ACC112 (cell line): ENCODE results near the gene FRRS1.
"Not testable (repeated sequence)": the region's sequence is repeated elsewhere in the genome, so short reads cannot be mapped to it uniquely, and the experiment has no call there.

Experiments used
- H2AFZ ChIP-seq: fragments of 200-600 bp; sonication (generic); one replicate; pipeline ENCODE4 v1.6.0; 2017; ENCODE audit warnings: antibody characterized with exemption, low read length; ENCODE audit not compliant: unreplicated experiment
- H3K27ac ChIP-seq: fragments of 200-600 bp; sonication (generic); 2 replicates; pipeline ENCODE4 v1.5.1; 2014; ENCODE audit warnings: low read depth, mild to moderate bottlenecking, antibody characterized with exemption, low read length, moderate library complexity
- H3K27me3 ChIP-seq: fragments of 200-600 bp; sonication (generic); 2 replicates; pipeline ENCODE4 v1.6.1; 2014; ENCODE audit warnings: mild to moderate bottlenecking, antibody characterized with exemption, low read length, moderate library complexity, mixed read lengths; ENCODE audit not compliant: insufficient read depth
- H3K36me3 ChIP-seq: fragments of 200-600 bp; sonication (generic); 2 replicates; pipeline ENCODE4 v1.6.1; 2016; ENCODE audit warnings: mild to moderate bottlenecking, antibody characterized with exemption, low read length, moderate library complexity, mixed read lengths; ENCODE audit not compliant: insufficient read depth
- H3K4me1 ChIP-seq: fragments of 200-600 bp; sonication (generic); one replicate; pipeline ENCODE4 v1.6.1; 2016; ENCODE audit warnings: low read length, mixed read lengths; ENCODE audit not compliant: insufficient read depth, unreplicated experiment, control insufficient read depth
- H3K4me3 ChIP-seq: fragments of 200-600 bp; sonication (generic); 2 replicates; pipeline ENCODE4 v1.5.1; 2014; ENCODE audit warnings: mild to moderate bottlenecking, low read depth, low read length
- H3K79me2 ChIP-seq: fragments of 200-600 bp; sonication (generic); one replicate; pipeline ENCODE4 v1.6.0; 2016; ENCODE audit warnings: low read length; ENCODE audit not compliant: control insufficient read depth, unreplicated experiment, insufficient read depth

Gene FRRS1

DNA sequence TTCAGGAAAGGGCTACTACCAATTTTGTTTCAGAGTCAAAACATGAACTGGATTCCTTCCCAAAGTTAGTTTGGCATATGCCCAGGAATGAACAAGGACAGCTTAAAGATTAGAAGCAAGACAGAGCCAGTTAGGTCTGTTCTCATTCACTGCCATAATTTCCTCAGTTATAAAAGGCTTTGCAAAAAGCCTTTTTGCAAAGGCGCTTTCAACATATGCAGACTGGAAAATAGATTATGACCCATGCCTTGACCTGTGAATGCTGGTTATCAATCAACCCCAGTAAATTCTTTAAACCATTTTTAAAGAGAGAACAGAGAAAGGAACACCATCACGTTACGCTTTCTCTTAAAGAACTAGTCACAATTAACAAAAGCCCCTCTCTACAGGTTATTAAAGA lies 1.7 kb upstream of the FRRS1 start:
- no peak overlapping the region for H3K4me3 ChIP-seq

DNA sequence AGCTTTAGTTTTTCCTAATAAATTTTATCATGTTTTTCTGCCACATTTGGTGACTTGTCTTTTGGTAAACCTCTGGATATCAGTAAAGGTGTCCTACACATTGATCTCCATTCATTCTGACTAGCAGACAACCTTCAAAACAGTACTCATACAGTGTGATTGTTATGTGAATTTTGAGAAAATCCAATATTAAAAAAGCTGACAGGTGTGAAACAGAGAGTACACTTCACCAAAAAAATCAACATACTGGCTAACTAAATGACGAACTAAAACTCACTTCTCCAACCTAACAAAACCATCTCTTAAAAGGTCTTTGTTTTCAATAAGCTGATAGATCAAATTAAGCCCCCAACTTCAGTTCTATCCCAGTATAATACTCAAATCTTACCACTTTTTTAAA lies 1.5 kb downstream of the FRRS1 start:
- Histone ChIP-seq H3K27ac (no peak overlapping the region), H3K36me3 (no peaks in the 10 kb centered on the region), H3K27me3 (no peaks in the 10 kb centered on the region), H3K4me1 (peaks cover 17% of the 10 kb centered on the region), H2AFZ (no peak overlapping the region), H3K4me3 (no peak overlapping the region), H3K79me2 (no peaks in the 10 kb centered on the region)

More for the DNA sequence above, 1.7 kb upstream of the FRRS1 start:
- H3K36me3 ChIP-seq, result no peaks in the 10 kb centered on the region
- H3K79me2 ChIP-seq, result no peaks in the 10 kb centered on the region
- no peak overlapping the region for H2AFZ ChIP-seq
- H3K27ac ChIP-seq, result no peak overlapping the region
- peaks cover 3% of the 10 kb centered on the region for H3K4me1 ChIP-seq
- H3K27me3 ChIP-seq, result no peaks in the 10 kb centered on the region

DNA sequence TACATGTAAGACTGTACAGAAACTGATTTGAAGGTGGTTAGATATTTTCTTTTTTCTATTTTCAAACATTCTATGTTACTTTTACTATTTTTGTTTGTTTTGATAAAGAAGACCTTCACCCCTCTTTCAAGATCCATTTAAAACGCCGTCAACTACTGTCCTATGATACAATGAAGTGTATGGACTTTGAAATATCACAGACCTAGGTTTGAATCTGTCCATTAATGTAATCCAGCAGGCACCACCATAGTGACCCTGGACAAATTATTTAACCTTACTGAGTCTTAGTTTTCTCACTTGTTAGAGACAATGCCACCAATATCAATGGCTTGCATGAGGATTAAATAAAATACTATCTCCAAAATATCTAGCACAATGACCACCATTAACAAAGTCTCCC lies 2.0 kb downstream of the FRRS1 start:
- H3K36me3 ChIP-seq, result no peaks in the 10 kb centered on the region
- H3K4me1 ChIP-seq, result peaks cover 17% of the 10 kb centered on the region
- H3K27ac ChIP-seq, result no peak overlapping the region
- no peak overlapping the region for H2AFZ ChIP-seq
- H3K4me3 ChIP-seq, result no peak overlapping the region
- H3K27me3 ChIP-seq, result no peaks in the 10 kb centered on the region
- H3K79me2 ChIP-seq, result no peaks in the 10 kb centered on the region

DNA sequence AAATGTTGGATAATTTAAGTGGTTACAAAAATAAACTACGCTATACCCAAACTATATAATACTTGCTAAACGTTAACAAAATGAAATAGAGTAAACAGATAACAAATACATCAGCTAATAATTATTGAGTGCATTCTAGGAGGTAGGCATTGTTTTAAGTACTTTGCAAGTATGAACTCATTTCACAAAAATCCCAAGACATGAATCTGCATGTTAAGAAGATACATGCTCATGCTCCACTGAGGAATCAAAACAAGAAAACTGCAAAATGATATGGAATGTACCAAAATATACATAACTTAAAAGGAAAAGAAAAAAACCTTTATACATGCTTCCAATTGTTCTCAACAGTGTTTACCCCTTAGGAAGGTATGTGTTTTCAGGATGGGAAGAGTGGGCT lies 2.5 kb downstream of the FRRS1 start:
- H3K27ac ChIP-seq, result no peak overlapping the region
- H3K4me1 ChIP-seq, result peaks cover 17% of the 10 kb centered on the region
- no peaks in the 10 kb centered on the region for H3K36me3 ChIP-seq
- no peaks in the 10 kb centered on the region for H3K27me3 ChIP-seq
- H2AFZ ChIP-seq, result no peak overlapping the region
- no peak overlapping the region for H3K4me3 ChIP-seq
- no peaks in the 10 kb centered on the region for H3K79me2 ChIP-seq

DNA sequence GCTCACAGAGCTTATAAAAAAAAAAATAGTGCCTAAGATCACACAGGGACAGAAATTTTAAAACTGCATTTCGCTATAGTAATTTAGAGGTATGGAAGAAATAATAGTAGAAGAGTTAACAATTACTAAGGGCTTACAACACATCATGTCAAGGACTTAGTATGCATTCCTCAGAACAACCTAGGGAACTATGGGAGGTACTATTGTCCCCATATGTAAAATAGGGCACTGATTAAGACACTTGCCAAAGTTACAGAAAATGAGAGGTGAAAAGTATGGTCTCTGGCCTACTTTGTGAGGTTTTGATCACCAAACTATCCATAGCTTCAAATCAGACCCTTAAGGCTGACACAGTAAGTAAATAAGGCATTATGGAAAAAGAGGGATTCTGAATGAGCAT lies 4.7 kb downstream of the FRRS1 start:
- Histone ChIP-seq H2AFZ (no peak overlapping the region), H3K79me2 (no peaks in the 10 kb centered on the region)

DNA sequence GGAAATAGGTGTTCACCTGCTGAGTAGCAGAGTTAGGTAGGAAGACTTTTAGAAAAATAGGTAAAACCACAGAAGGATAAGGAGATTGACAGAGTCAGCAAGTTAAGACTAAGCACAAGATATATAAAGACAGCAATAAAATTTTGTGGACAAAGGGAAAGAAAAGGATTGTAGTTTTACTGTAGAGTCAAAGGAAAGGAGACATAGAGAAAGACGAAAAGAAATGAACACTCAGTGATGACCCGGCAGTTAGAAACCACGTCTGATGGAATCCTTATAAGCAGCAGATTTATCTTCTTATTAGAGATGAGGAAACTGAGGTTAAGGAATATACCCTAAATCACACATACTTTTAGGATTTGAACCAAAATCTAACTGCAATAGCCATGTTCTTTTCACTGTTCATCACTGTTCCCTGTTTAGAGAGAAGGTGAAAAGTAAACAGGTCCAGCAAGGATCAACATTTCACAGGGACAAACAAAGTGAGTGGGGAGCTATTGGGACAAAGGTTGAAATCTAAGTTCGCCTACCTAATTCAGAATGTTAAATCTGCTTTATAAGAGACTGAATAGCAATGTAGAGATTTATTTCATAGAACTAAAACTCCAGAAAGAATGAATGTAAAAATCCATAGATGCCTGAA lies 6.8 kb downstream of the FRRS1 start:
- Histone ChIP-seq H3K36me3 (no peaks in the 10 kb centered on the region), H3K4me3 (no peak overlapping the region), H2AFZ (no peak overlapping the region), H3K79me2 (no peaks in the 10 kb centered on the region), H3K27me3 (no peaks in the 10 kb centered on the region), H3K4me1 (peaks cover 45% of the 10 kb centered on the region), H3K27ac (no peak overlapping the region)

More for the DNA sequence above, 4.7 kb downstream of the FRRS1 start:
- Histone ChIP-seq H3K36me3 (no peaks in the 10 kb centered on the region), H3K27ac (no peak overlapping the region), H3K27me3 (no peaks in the 10 kb centered on the region), H3K4me1 (peaks cover 29% of the 10 kb centered on the region), H3K4me3 (no peak overlapping the region)

DNA sequence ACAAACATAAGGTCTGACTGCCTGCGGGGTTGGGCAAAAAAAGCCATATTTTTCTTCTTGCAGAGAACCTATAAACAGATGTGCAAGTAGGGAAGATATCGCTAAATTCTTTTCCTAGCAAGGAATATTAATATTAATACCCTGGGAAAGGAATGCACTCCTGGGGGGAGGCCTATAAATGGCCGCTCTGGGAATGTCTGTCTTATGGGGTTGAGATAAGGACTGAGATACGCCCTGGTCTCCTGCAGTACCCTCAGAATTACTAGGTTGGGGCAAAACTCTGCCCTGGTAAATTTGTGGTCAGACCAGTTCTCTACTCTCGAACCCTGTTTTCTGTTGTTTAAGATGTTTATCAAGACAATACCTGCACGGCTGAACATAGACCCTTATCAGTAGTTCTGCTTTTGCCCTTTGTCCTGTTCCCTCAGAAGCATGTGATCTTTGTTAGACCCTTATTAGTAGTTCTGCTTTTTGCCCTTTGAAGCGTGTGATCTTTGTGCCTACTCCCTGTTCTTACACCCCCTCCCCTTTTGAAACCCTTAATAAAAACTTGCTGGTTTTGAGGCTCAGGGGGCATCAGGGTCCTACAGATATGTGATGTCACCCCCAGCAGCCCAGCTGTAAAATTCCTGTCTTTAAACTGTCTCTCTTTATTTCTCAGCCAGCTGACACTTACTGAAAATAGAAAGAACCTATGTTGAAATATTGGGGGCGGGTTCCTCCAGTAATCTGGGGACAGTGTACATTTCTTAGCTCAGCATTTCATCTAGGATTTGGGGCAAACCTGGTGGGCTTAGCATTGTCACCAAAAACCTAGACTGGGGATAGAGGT lies 7.5 kb downstream of the FRRS1 start:
- not testable (repeated sequence) for H3K27ac ChIP-seq, H3K4me3 ChIP-seq, H3K27me3 ChIP-seq, H3K79me2 ChIP-seq, H2AFZ ChIP-seq, H3K36me3 ChIP-seq
- peaks cover 45% of the 10 kb centered on the region for H3K4me1 ChIP-seq

DNA sequence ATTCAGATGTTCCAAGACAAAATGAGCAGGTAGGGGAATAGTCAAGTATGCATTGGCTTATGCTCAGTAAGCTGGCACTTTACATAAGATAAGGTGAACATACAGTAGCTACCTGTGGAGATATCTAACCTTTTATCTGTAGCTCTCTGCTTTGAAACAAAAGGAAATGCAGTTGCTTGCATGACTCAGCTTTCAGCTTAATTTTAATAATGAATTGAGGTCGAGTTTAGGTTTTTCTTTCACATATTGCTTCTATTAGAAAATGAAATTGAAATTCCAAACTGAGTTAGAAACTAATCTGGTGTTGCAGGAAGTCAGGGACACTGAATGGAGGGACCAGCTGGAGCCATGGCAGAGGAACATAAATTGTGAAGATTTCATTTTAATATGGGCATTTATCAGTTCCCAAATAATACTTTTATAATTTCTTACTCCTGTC lies 8.3 kb downstream of the FRRS1 start:
- Histone ChIP-seq H3K36me3 (no peaks in the 10 kb centered on the region), H3K27me3 (no peaks in the 10 kb centered on the region), H3K4me1 (peaks cover 45% of the 10 kb centered on the region), H2AFZ (peak overlapping the region; percentile 1), H3K4me3 (no peak overlapping the region), H3K27ac (no peak overlapping the region), H3K79me2 (no peaks in the 10 kb centered on the region)

DNA sequence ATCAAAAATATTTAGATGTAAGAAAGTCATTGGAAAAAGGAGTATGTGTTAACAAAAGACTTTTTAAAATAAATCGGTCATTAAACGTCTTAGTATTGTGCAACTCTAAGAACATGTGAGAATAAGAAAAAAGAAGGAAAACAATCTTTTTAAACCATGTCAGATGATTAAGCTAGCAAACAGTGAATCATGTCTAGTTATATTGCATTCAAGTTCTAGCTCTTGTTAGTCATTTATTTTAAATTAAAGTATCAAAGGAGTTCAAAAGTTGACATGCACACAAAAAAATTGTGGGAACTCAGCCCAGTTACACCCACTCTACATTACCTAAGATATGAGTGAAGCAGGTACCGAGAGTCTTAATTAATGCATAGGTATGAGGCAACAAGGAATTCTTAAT lies 9.8 kb downstream of the FRRS1 start:
- peak overlapping the region; percentile 11; the same call in 1 of the 2 replicates for H3K4me3 ChIP-seq
- no peak overlapping the region for H2AFZ ChIP-seq
- peak overlapping the region; percentile 27; the same call in 1 of the 2 replicates for H3K27ac ChIP-seq
- H3K36me3 ChIP-seq, result no peaks in the 10 kb centered on the region
- peaks cover 38% of the 10 kb centered on the region for H3K4me1 ChIP-seq
- no peaks in the 10 kb centered on the region for H3K27me3 ChIP-seq
- H3K79me2 ChIP-seq, result no peaks in the 10 kb centered on the region

DNA sequence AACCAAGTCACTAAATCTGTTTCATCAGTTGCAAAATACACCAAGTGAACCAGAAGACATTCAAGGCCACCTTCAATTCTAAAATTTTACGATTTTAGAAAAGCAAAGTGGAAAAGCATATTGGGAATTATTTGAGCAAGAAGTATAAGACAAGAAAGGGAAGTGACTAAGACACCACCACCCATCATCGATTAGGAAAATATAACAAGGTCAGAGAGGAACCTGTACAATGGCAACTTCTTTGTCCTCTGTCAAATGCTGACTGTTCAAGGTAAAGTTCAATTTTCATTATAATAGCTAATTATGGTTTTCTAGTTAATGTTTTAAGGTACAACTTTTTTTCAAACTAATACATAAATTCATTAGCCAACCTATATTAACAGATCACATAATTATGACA lies 10.8 kb downstream of the FRRS1 start:
- no peaks in the 10 kb centered on the region for H3K27me3 ChIP-seq
- no peak overlapping the region for H3K27ac ChIP-seq
- peaks cover 38% of the 10 kb centered on the region for H3K4me1 ChIP-seq
- H3K79me2 ChIP-seq, result no peaks in the 10 kb centered on the region
- no peaks in the 10 kb centered on the region for H3K36me3 ChIP-seq
- H2AFZ ChIP-seq, result peak overlapping the region; percentile 37
- peak overlapping the region; percentile 16; the same call in 1 of the 2 replicates for H3K4me3 ChIP-seq

DNA sequence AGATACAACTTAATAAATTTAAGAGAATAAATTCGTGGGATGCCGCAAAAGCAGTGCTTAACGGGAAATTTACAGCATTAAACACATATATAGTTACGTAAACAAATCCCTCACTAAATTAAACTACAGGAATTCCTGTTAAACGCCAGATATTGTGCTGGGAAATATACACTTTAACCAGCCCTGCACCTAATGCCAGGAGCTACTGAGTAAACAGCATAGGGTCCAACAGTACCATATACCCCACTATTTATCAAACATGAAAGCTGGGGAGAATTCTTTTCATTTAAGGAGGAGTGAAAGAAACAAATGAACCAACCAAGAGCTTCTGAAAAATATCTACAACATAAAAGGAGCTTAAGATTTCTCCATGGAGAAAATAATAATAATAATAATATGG lies 11.7 kb downstream of the FRRS1 start:
- no peaks in the 10 kb centered on the region for H3K36me3 ChIP-seq
- no peaks in the 10 kb centered on the region for H3K79me2 ChIP-seq
- no peaks in the 10 kb centered on the region for H3K27me3 ChIP-seq
- H3K27ac ChIP-seq, result no peak overlapping the region
- peaks cover 38% of the 10 kb centered on the region for H3K4me1 ChIP-seq
- no peak overlapping the region for H3K4me3 ChIP-seq
- H2AFZ ChIP-seq, result no peak overlapping the region
